ENCODE data around the gene MUC5B.
"Not testable (repeated sequence)": the region's sequence is repeated elsewhere in the genome, so short reads cannot be mapped to it uniquely, and the experiment has no call there.

MUC5B gene, protein sequence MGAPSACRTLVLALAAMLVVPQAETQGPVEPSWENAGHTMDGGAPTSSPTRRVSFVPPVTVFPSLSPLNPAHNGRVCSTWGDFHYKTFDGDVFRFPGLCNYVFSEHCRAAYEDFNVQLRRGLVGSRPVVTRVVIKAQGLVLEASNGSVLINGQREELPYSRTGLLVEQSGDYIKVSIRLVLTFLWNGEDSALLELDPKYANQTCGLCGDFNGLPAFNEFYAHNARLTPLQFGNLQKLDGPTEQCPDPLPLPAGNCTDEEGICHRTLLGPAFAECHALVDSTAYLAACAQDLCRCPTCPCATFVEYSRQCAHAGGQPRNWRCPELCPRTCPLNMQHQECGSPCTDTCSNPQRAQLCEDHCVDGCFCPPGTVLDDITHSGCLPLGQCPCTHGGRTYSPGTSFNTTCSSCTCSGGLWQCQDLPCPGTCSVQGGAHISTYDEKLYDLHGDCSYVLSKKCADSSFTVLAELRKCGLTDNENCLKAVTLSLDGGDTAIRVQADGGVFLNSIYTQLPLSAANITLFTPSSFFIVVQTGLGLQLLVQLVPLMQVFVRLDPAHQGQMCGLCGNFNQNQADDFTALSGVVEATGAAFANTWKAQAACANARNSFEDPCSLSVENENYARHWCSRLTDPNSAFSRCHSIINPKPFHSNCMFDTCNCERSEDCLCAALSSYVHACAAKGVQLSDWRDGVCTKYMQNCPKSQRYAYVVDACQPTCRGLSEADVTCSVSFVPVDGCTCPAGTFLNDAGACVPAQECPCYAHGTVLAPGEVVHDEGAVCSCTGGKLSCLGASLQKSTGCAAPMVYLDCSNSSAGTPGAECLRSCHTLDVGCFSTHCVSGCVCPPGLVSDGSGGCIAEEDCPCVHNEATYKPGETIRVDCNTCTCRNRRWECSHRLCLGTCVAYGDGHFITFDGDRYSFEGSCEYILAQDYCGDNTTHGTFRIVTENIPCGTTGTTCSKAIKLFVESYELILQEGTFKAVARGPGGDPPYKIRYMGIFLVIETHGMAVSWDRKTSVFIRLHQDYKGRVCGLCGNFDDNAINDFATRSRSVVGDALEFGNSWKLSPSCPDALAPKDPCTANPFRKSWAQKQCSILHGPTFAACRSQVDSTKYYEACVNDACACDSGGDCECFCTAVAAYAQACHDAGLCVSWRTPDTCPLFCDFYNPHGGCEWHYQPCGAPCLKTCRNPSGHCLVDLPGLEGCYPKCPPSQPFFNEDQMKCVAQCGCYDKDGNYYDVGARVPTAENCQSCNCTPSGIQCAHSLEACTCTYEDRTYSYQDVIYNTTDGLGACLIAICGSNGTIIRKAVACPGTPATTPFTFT (N-terminal part only)

GRCh38 chr11:1222491-1223345 lies at the start of gene MUC5B:
MUC5B (plus strand) TSS chr11:1223066; CDS start chr11:1223124, 58 bp downstream.
- TF ChIP-seq CTCF (conservative IDR thresholded peaks at IDR 0.05; ENCODE audit: low read depth, low read length): no peak
- DNase-seq (ENCODE audit: low read depth): peak; percentile 9
- no peak within 1 kb of the TSS for H3K4me3 ChIP-seq (ENCODE audit: low read length)

GRCh38 chr11:1173396-1173795 lies 49.5 kb upstream of the MUC5B start:
- DNase-seq (ENCODE audit: low read depth): not testable (repeated sequence)

DNA sequence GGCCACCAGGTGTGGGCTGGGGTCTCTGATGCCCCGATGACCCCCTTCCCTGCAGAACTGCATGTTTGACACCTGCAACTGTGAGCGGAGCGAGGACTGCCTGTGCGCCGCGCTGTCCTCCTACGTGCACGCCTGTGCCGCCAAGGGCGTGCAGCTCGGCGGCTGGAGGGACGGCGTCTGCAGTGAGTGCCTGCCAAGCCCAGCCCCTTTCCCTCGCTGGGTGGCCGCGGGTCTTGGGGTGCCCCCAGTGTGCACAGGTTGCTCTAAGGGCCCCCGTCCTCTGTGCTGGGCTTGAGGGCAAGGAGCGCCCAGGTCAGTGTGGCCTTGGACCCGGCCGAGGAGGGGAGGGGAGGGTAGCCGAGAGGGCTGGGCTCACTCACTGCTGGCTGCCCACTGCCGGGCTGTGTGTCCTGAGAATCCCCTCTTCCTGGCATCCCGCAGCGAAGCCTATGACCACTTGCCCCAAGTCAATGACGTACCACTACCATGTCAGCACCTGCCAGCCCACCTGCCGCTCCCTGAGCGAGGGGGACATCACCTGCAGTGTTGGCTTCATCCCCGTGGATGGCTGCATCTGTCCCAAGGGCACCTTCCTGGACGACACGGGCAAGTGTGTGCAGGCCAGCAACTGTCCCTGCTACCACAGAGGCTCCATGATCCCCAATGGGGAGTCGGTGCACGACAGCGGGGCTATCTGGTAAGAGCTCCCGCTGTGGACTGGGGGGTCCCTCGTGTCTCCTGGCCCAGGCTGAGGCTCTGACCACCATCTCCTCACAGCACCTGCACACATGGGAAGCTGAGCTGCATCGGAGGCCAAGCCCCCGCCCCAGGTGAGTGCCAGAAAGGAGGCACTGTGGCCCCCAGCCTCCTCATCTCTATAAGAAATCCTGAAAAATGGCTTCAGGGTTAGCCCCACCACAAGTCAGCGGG lies 48.2 kb upstream of the MUC5B start:
- DNase-seq (ENCODE audit: low read depth): no peak
- no peak overlapping the region for H3K4me3 ChIP-seq (ENCODE audit: low read length)
- TF ChIP-seq CTCF (conservative IDR thresholded peaks at IDR 0.05; ENCODE audit: low read depth, low read length): no peak

More at GRCh38 chr11:1173396-1173795, 49.5 kb upstream of the MUC5B start:
- H3K4me3 ChIP-seq (ENCODE audit: low read length): not testable (repeated sequence)

GRCh38 chr11:1175461-1176223 lies 47.2 kb upstream of the MUC5B start:
- TF ChIP-seq CTCF (conservative IDR thresholded peaks at IDR 0.05; ENCODE audit: low read depth, low read length): no peak
- H3K4me3 ChIP-seq (ENCODE audit: low read length): no peak overlapping the region
- no peak for DNase-seq (ENCODE audit: low read depth)

- no peak for TF ChIP-seq CTCF (conservative IDR thresholded peaks at IDR 0.05; ENCODE audit: low read depth, low read length)
- DNase-seq (ENCODE audit: low read depth): no peak
- H3K4me3 ChIP-seq (ENCODE audit: low read length): no peak overlapping the region
Observed at GRCh38 chr11:1176224-1177019, 46.4 kb upstream of the MUC5B start.

Measured in retinal pigment epithelial cell (primary cell).